K562 (cell line): ENCODE measurements around the gene ABLIM1. TPM values are rescaled to one million over a fixed set of nuclear protein-coding genes. Genes with fewer than 3 reads are reported as not detected.

ENCODE experiments used
- ATAC-seq: fragments of 200-7000 bp; cut with Tn5 transposase; 3 replicates; pipeline ENCODE4 v1.9.1; 2020; ENCODE audit warnings: moderate library complexity
- BruUV-seq: library from RNA; stranded (reverse); fragments of 400-500 nt; replicated peaks from 2 replicates; lab custom pipeline; 2021; lab: Mats Ljungman, UMichigan
- CTCF ChIA-PET: fragments of 300-600 bp; formaldehyde crosslinking; extraction: SDS; loops from one replicate; lab custom pipeline; 2021; ENCODE audit warnings: low intra/inter-chr PET ratio; lab: Yijun Ruan, JAX
- POLR2A ChIA-PET: fragments of 300-600, 350-650 bp; sonication (Branson Sonifier 250); formaldehyde crosslinking; extraction: SDS; loops from one replicate; lab custom pipeline; 2021; ENCODE audit warnings: antibody characterized with exemption, inconsistent platforms; lab: Yijun Ruan, JAX
- DNase-seq, 4 experiments: peaks; one replicate each; pipeline versions ENCODE4 v3.0.0 to v3.0.0-alpha.2; 2011 to 2018; ENCODE audit warnings: low spot score in 3 of 4, mixed read lengths in 3 of 4; ENCODE audit errors: extremely low read depth in 1 of 4
- FAIRE-seq: peaks from 2 replicates; lab custom pipeline; 2011; peaks lifted over from hg19 to GRCh38; lab: Jason Lieb, UNC
- H2AFZ ChIP-seq: 2 replicates; pipeline ENCODE4 v1.6.0; 2011; ENCODE audit warnings: low read depth, low read length, control low read depth, inconsistent platforms
- H3K27ac ChIP-seq: fragments of 200-600 bp; 3 replicates; pipeline ENCODE4 v1.8.0; 2011; ENCODE audit warnings: low read depth, mild to moderate bottlenecking, control low read depth, inconsistent platforms, low read length, moderate library complexity, mixed read lengths; ENCODE audit errors: extremely low read depth
- H3K27me3 ChIP-seq, 2 experiments: fragments of 300-600 bp in 1 of 2; 2 replicates in 1 of 2; 3 replicates in 1 of 2; pipeline versions ENCODE4 v1.6.0 to v1.8.0; 2011; ENCODE audit warnings: inconsistent platforms in 2 of 2, low read length in 2 of 2, mild to moderate bottlenecking in 1 of 2, mixed read lengths in 1 of 2, moderate library complexity in 1 of 2; ENCODE audit not compliant: control insufficient read depth in 2 of 2, insufficient read depth in 2 of 2
- H3K36me3 ChIP-seq: fragments of 300-600 bp; 3 replicates; pipeline ENCODE4 v1.8.0; 2011; ENCODE audit warnings: mild to moderate bottlenecking, low read length, inconsistent platforms; ENCODE audit not compliant: control insufficient read depth, insufficient read depth
- H3K4me1 ChIP-seq, 2 experiments: fragments of 200-600 bp in 1 of 2; replicated peaks in 1 of 2; 2 replicates in 1 of 2; 3 replicates in 1 of 2; pipeline versions ENCODE4 v1.5.1 to v1.8.0; 2011; ENCODE audit warnings: inconsistent platforms in 2 of 2, low read length in 2 of 2, mild to moderate bottlenecking in 1 of 2, mixed read lengths in 1 of 2, moderate library complexity in 1 of 2; ENCODE audit not compliant: control insufficient read depth in 2 of 2, insufficient read depth in 2 of 2
- H3K4me2 ChIP-seq: 2 replicates; pipeline ENCODE4 v1.6.1; 2011; ENCODE audit warnings: low read length, control low read depth, inconsistent platforms, mixed read lengths; ENCODE audit not compliant: insufficient read depth
- H3K4me3 ChIP-seq: fragments of 200-600 bp; sonication (generic), shearing (Covaris generic); 2 replicates; pipeline ENCODE4 v1.5.1; 2016; ENCODE audit warnings: control low read depth, inconsistent platforms
- H3K79me2 ChIP-seq: fragments of 200-600 bp; 3 replicates; pipeline ENCODE4 v1.8.0; 2011; ENCODE audit warnings: low read length, inconsistent platforms; ENCODE audit not compliant: control insufficient read depth, insufficient read depth
- H3K9ac ChIP-seq, 2 experiments: 2 replicates each; pipeline versions ENCODE4 v1.6.0 to v1.6.1; 2011; ENCODE audit warnings: low read depth in 2 of 2, low read length in 2 of 2, control low read depth in 1 of 2, inconsistent platforms in 1 of 2, mild to moderate bottlenecking in 1 of 2, mixed read lengths in 1 of 2; ENCODE audit not compliant: insufficient read depth in 1 of 2
- H3K9me1 ChIP-seq: one replicate; pipeline ENCODE4 v1.6.0; 2011; ENCODE audit warnings: inconsistent platforms, mild to moderate bottlenecking, low read length, moderate library complexity; ENCODE audit not compliant: control insufficient read depth, insufficient read depth
- H3K9me3 ChIP-seq: replicated peaks from 2 replicates; pipeline ENCODE4 v1.5.1; 2011; ENCODE audit warnings: low read depth, low read length, inconsistent platforms; ENCODE audit not compliant: control insufficient read depth, insufficient read depth
- H4K20me1 ChIP-seq: replicated peaks from 2 replicates; pipeline ENCODE4 v1.6.1; 2011; ENCODE audit warnings: low read length, inconsistent platforms, mixed read lengths; ENCODE audit not compliant: control insufficient read depth, insufficient read depth
- NCOA4 ChIP-seq: fragments of 450-650 bp; IDR thresholded peaks from 2 replicates; pipeline ENCODE4 v1.6.1; 2018; ENCODE audit warnings: mild to moderate bottlenecking; ENCODE audit not compliant: partially characterized antibody
- PHB ChIP-seq: fragments of 250-450 bp; sonication (Bioruptor Pico); IDR thresholded peaks from 2 replicates; pipeline ENCODE4 v1.5.0; 2021
- RBM39 ChIP-seq: fragments of 200-400 bp; formaldehyde crosslinking; optimal IDR thresholded peaks from 2 replicates; pipeline ENCODE3; 2018; ENCODE audit warnings: low read depth, low read length
- SMAD4 ChIP-seq: fragments of 250-450 bp; sonication (Bioruptor Pico); conservative IDR thresholded peaks from 2 replicates; pipeline ENCODE4 v1.8.0; 2021; ENCODE audit warnings: inconsistent platforms, mild to moderate bottlenecking, moderate library complexity
- ZBTB1 ChIP-seq: sonication (generic); formaldehyde crosslinking; IDR thresholded peaks from 2 replicates; pipeline ENCODE4 v1.8.1; 2023; ENCODE audit warnings: missing genetic modification reagents, low read depth, mild to moderate bottlenecking, borderline replicate concordance
- WGBS: fragments of 100-300 bp; shearing (Covaris generic); methylation state at CpG from one replicate; pipeline ENCODE4 v1.1.6; 2016; ENCODE audit warnings: low coverage, mixed read lengths; ENCODE audit not compliant: insufficient coverage; ENCODE audit errors: missing lambda C conversion rate; 5-methylcytosine and 5-hydroxymethylcytosine counted together
- in situ Hi-C: fragments of 300-500 bp; cut with MboI; formaldehyde crosslinking; loops from 4 replicates; pipeline ENCODE4 v1.15.0; 2018; ENCODE audit warnings: inconsistent platforms, mixed read lengths
- intact Hi-C: fragments of 100-400 bp; cut with micrococcal nuclease; formaldehyde crosslinking; loops from 2 replicates; pipeline ENCODE4 v1.14.2; 2022
- polyA plus RNA-seq, 8 experiments: library from polyadenylated mRNA; depleted of rRNA in 4 of 8; stranded (reverse) in 5 of 8; unstranded in 3 of 8; fragments of >200 nt; fragmentation: Nextera tagmentation in 2 of 8; fragmentation: Illumina TruSeq in 1 of 8; extraction: Ambion mirVana in 2 of 8; extraction: Trizol in 1 of 8; gene quantifications; 2 replicates each; pipeline versions ENCODE4 v1.2.1 to v1.2.3, GENCODE V29; 2011 to 2014; ENCODE audit warnings: inconsistent platforms in 1 of 8, missing spikeins in 1 of 8
- total RNA-seq, 7 experiments: library from RNA; depleted of rRNA in 6 of 7; stranded (reverse); fragments of >200 nt in 6 of 7; fragmentation: Illumina TruSeq in 2 of 7; extraction: Trizol in 2 of 7; gene quantifications; 2 replicates each; pipeline versions ENCODE4 v1.2.1 to v1.2.3, GENCODE V29; 2011 to 2021; ENCODE audit warnings: low replicate concordance in 1 of 7
- TF ChIP-seq, protein P1 (sequence below): sonication (generic); formaldehyde crosslinking; IDR thresholded peaks from 2 replicates; pipeline ENCODE4 v1.8.0; 2022; ENCODE audit warnings: mild to moderate bottlenecking, missing genetic modification reagents

The ABLIM1 gene
- total and polyA plus RNA-seq, 9 of the 15 experiments (the other 6 are each of a cell fraction or from before 2014, with no cell fraction given): 0.07 to 0.49 (median 0.14) TPM; not detected in 6

DNA sequence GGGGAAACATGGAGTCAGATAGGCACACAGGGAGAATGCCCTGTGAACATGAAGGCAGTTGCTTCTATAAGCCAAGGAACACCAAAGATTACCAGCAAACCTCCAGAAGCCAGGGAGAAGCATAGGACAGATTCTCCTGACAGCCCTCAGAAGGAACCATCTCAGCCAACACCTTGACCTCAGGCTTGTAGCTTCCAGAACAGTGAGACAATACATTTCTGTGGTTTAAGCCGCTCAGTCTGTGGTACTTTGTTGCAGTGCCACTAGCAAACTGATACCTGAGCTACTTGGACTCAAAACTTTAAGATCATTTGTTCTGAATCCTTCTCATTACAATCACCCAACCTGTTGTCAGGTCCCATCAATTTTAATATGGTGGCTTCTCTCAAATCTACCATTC, 31.2 kb downstream of the ABLIM1 start:
- no peaks in the 10 kb centered on the region for H3K36me3 ChIP-seq
- no peak for ATAC-seq
- no peaks in the 10 kb centered on the region for H3K79me2 ChIP-seq
- CTCF ChIA-PET: no interaction called here
- in situ Hi-C loops: no loop called here
- H4K20me1 ChIP-seq: no peaks in the 10 kb centered on the region
- H3K27me3 ChIP-seq: peaks cover 3 to 9% of the 10 kb centered on the region in 2 experiments; a peak in 4 of 5 replicates
- POLR2A ChIA-PET: no interaction called here
- no peak overlapping the region for H2AFZ ChIP-seq
- no peaks in the 10 kb centered on the region for H3K9me3 ChIP-seq
- intact Hi-C loops: no loop called here
- no peak overlapping the region for H3K4me2 ChIP-seq
- no peak overlapping the region for H3K9ac ChIP-seq
- no peak for FAIRE-seq
- no peaks in the 10 kb centered on the region for H3K9me1 ChIP-seq
- H3K27ac ChIP-seq: no peak overlapping the region
- H3K4me1 ChIP-seq: no peaks in the 10 kb centered on the region
- TF ChIP-seq NCOA4: no peak
- BruUV-seq: no TSS peak
- H3K4me3 ChIP-seq: no peak overlapping the region
- WGBS: 0% methylated on average over 1 of the region's 1 CpG
- no peak for DNase-seq

DNA sequence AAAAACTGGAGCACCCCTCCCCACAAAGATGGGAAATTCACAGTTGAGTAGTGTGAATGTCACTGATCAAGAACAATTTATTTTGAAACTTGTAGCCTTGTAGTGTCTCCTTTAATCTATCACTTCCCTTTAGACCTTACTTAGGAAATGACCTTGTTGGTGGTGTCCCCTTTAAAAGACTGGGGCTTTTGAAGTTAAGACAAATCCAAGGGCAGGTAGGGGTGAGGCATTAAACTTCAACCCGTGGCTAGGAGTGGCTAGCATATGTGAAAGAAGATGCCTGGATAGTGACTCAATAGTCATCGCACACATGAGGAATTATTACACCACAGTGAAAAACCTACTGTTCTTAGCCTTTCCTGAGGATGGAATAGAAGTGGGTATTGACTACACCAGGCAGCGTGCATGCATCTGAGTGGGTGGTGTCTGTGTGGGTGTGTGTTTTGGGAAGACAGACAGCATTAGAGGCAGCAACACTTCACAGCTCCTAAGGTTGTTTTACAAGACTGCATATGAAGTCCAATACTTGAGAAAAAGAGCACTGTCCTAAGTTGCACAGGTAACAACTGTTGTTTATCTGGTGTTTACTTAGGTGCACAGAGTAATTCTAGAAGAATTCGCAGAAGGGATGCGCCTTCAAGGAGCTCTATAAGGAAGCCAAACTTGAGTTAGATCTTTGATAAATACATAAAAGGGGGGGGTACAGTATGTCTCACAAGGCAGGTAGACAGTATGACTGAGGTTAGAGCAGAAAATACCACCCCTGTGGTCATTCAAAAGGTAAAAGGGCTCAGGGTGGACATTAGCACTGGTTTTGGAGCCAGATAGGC, 32.9 kb downstream of the ABLIM1 start:
- POLR2A ChIA-PET: no interaction called here
- intact Hi-C loops (no loop called here), in situ Hi-C loops (no loop called here)
- Histone ChIP-seq H3K4me1 (no peaks in the 10 kb centered on the region), H3K4me2 (no peak overlapping the region), H3K9ac (no peak overlapping the region), H3K9me3 (no peaks in the 10 kb centered on the region), H3K79me2 (no peaks in the 10 kb centered on the region), H3K36me3 (no peaks in the 10 kb centered on the region), H3K27me3 (no peaks in the 10 kb centered on the region; a peak in 1 of 5 replicates), H3K9me1 (no peaks in the 10 kb centered on the region), H4K20me1 (no peaks in the 10 kb centered on the region), H3K27ac (no peak overlapping the region), H2AFZ (no peak overlapping the region), H3K4me3 (no peak overlapping the region)
- FAIRE-seq (no peak), ATAC-seq (no peak), DNase-seq (no peak)
- WGBS: 2% methylated on average over 4 of the region's 5 CpGs
- BruUV-seq: no TSS peak
- CTCF ChIA-PET: no interaction called here
- no peak for TF ChIP-seq PHB (CRISPR knock-in tag)
- no peak for TF ChIP-seq RBM39
- no peak for TF ChIP-seq SMAD4 (CRISPR knock-in tag)
- TF ChIP-seq ZBTB1 (CRISPR knock-in tag): no peak
- TF ChIP-seq, protein P1, sequence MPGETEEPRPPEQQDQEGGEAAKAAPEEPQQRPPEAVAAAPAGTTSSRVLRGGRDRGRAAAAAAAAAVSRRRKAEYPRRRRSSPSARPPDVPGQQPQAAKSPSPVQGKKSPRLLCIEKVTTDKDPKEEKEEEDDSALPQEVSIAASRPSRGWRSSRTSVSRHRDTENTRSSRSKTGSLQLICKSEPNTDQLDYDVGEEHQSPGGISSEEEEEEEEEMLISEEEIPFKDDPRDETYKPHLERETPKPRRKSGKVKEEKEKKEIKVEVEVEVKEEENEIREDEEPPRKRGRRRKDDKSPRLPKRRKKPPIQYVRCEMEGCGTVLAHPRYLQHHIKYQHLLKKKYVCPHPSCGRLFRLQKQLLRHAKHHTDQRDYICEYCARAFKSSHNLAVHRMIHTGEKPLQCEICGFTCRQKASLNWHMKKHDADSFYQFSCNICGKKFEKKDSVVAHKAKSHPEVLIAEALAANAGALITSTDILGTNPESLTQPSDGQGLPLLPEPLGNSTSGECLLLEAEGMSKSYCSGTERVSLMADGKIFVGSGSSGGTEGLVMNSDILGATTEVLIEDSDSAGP (CRISPR knock-in tag): no peak
